Parathyroid adenoma (tissue), 2 donors: ENCODE results near the gene NPAS3.

ENCODE experiments used
- H2AFZ ChIP-seq: fragments of 300-600 bp; sonication (generic); one replicate; pipeline ENCODE4 v1.7.0; 2017; ENCODE audit warnings: antibody characterized with exemption, mild to moderate bottlenecking
- H3K27ac ChIP-seq: fragments of 300-600 bp; sonication (generic); one replicate; pipeline ENCODE4 v1.7.0; 2017
- H3K27me3 ChIP-seq: fragments of 300-600 bp; sonication (generic); one replicate; pipeline ENCODE4 v1.7.0; 2017; ENCODE audit warnings: low read length; ENCODE audit not compliant: control insufficient read depth, insufficient read depth
- H3K36me3 ChIP-seq: fragments of 300-600 bp; sonication (generic); one replicate; pipeline ENCODE4 v1.7.0; 2017; ENCODE audit warnings: low read length; ENCODE audit not compliant: control insufficient read depth, insufficient read depth
- H3K4me1 ChIP-seq: fragments of 300-600 bp; sonication (generic); one replicate; pipeline ENCODE4 v1.7.0; 2017; ENCODE audit warnings: control low read depth
- H3K4me2 ChIP-seq: fragments of 300-600 bp; sonication (generic); one replicate; pipeline ENCODE4 v1.7.0; 2017; ENCODE audit warnings: low read length
- H3K4me3 ChIP-seq: fragments of 300-600 bp; sonication (generic); one replicate; pipeline ENCODE4 v1.7.0; 2017; ENCODE audit warnings: low read depth, low read length
- H3K79me2 ChIP-seq: fragments of 300-600 bp; sonication (generic); one replicate; pipeline ENCODE4 v1.7.0; 2017; ENCODE audit warnings: control low read depth
- H3K9ac ChIP-seq: fragments of 300-600 bp; sonication (generic); one replicate; pipeline ENCODE4 v1.7.0; 2017; ENCODE audit warnings: mild to moderate bottlenecking
- H3K9me3 ChIP-seq: fragments of 300-600 bp; sonication (generic); one replicate; pipeline ENCODE4 v1.7.0; 2017; ENCODE audit warnings: low read length; ENCODE audit not compliant: control insufficient read depth
- CTCF ChIP-seq: fragments of 300-600 bp; sonication (generic); IDR thresholded peaks from one replicate; pipeline ENCODE4 v1.7.0; 2017; ENCODE audit warnings: antibody characterized with exemption, mild to moderate bottlenecking
- donor health status: primary hyperparathyroidism.

The NPAS3 gene

GRCh38 chr14:33250963-33251362 is 312.3 kb downstream of the NPAS3 start:
- Histone ChIP-seq H3K9ac (no peak overlapping the region), H3K9me3 (no peaks in the 10 kb centered on the region)
- TF ChIP-seq CTCF = no peak

DNA sequence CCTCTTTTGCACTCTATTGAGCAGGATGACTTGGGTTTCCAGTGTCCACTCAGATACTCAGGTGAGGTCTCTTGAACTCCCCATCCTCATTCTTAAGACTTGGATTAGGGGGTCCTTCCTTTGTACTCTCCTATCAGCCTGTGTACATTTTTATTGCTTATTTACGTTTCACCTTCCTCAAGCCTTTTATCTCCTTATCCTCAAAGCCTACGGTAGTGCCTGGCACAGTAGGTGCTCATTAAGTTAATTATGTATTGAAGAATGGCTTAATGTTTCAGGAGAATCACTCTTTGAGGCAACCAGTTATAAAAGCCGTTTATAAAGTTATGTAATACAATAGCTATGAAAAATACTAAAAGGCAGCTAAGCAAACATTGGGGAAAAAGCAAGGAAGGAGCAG is 315.7 kb downstream of the NPAS3 start:
- H3K36me3 ChIP-seq = no peaks in the 10 kb centered on the region
- no peaks in the 10 kb centered on the region for H3K79me2 ChIP-seq
- H3K4me1 ChIP-seq = no peaks in the 10 kb centered on the region
- no peaks in the 10 kb centered on the region for H3K27me3 ChIP-seq
- H3K4me3 ChIP-seq = no peak overlapping the region
- TF ChIP-seq CTCF = no peak
- no peaks in the 10 kb centered on the region for H3K9me3 ChIP-seq
- H3K9ac ChIP-seq = no peak overlapping the region
- H3K4me2 ChIP-seq = no peak overlapping the region
- no peak overlapping the region for H2AFZ ChIP-seq
- H3K27ac ChIP-seq = no peak overlapping the region

More at GRCh38 chr14:33250963-33251362, 312.3 kb downstream of the NPAS3 start:
- Histone ChIP-seq H3K79me2 (no peaks in the 10 kb centered on the region), H3K27ac (no peak overlapping the region), H3K27me3 (no peaks in the 10 kb centered on the region), H2AFZ (no peak overlapping the region), H3K4me1 (no peaks in the 10 kb centered on the region), H3K4me3 (no peak overlapping the region), H3K4me2 (no peak overlapping the region), H3K36me3 (no peaks in the 10 kb centered on the region)

DNA sequence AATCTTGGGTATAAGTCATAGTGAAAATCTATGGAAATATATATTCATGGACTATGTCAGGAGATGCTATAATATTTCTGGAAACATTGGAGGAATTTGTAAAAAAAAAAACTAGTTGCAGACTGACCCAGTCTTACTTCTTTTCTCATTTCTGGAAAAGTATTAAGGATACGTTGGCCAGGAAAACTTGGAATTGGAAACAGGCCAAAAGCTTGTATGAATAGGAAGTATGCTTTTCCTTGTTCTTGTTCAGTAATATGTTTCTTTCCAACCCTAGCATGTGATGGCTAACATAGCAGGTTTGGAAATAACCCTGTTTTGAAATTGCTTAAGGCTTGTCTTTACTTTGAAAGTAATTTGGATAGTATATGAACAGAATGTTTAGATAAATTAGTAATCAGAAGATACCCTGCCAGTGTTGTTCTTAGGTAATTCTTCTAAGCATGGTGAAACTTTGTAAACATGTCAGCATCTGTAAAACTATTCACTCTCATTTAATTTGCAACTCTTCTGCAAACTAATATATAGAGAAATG is 316.2 kb downstream of the NPAS3 start:
- Histone ChIP-seq H3K36me3 (no peaks in the 10 kb centered on the region), H3K27ac (no peak overlapping the region), H3K9ac (no peak overlapping the region), H3K79me2 (no peaks in the 10 kb centered on the region), H3K4me1 (no peaks in the 10 kb centered on the region), H2AFZ (no peak overlapping the region), H3K9me3 (no peaks in the 10 kb centered on the region), H3K4me2 (no peak overlapping the region), H3K4me3 (no peak overlapping the region), H3K27me3 (no peaks in the 10 kb centered on the region)
- TF ChIP-seq CTCF = no peak

DNA sequence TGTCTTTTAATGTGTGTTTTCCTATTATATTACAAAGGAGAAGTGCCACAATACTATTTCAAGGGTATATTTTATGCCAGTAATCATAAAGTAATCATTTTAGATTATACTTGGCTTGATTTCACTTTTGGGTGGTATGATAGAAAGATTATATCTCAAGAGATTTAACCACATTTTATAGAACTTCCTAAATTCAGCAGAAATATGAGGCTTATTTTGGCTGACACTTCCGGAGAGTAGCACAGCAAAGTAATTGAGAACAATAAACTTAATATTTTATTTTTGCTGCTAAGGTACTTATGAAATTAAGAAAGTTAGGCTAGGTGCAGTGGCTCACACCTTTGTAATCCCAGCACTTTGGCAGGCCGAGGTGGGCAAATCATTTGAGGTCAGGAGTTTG is 319.1 kb downstream of the NPAS3 start:
- Histone ChIP-seq H3K27me3 (no peaks in the 10 kb centered on the region), H2AFZ (no peak overlapping the region), H3K4me1 (no peaks in the 10 kb centered on the region), H3K4me2 (no peak overlapping the region), H3K9ac (no peak overlapping the region), H3K9me3 (no peaks in the 10 kb centered on the region), H3K27ac (no peak overlapping the region), H3K36me3 (no peaks in the 10 kb centered on the region), H3K79me2 (no peaks in the 10 kb centered on the region), H3K4me3 (no peak overlapping the region)
- TF ChIP-seq CTCF = no peak

- no peak overlapping the region for H3K27ac ChIP-seq
- H3K4me2 ChIP-seq = no peak overlapping the region
- H3K4me3 ChIP-seq = no peak overlapping the region
- TF ChIP-seq CTCF = no peak
- no peak overlapping the region for H2AFZ ChIP-seq
- no peak overlapping the region for H3K9ac ChIP-seq
- no peaks in the 10 kb centered on the region for H3K79me2 ChIP-seq
- no peaks in the 10 kb centered on the region for H3K27me3 ChIP-seq
- H3K36me3 ChIP-seq = no peaks in the 10 kb centered on the region
- H3K9me3 ChIP-seq = no peaks in the 10 kb centered on the region
- no peaks in the 10 kb centered on the region for H3K4me1 ChIP-seq
These were observed 321.1 kb downstream of the NPAS3 start for GRCh38 chr14:33259764-33260163.
